Measurements from ENCODE around the gene FRMPD2.
"Not testable (repeated sequence)": the region's sequence is repeated elsewhere in the genome, so short reads cannot be mapped to it uniquely, and the experiment has no call there.

The FRMPD2 gene

DNA sequence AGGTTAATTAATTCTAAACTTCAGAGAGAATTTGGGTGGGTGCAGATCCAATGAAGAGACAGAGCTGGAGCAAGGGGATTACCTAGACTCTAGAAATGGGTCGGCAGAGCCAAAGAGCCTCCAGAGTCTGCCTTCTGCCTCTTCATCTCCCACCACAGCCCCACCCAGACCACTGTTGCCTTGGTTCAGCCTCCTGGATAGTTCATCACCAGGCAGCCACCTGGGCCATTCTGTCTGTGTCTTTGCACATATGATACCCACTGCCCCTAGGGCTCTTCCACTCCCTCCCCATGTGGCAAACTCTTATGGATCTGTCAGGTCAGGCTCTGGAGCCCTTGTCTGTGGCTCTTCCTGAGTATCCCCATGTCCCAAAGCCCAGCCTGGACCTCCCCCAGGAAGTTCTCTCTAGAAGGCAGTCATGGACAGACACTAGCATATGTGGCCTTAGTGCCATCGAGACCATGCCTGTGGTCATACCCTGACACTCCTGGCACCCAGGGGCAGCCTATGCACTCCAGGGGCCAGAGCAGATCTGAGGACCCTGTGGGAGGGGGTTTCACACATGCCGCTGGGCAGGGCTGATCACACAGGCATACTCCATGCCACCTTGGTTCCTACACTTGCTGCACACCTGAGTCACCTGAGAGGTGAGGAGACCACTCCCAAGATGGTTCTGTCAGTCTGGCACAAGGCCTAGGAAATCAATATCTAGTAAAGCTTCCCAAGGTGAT, 41.6 kb downstream of the FRMPD2 start:
- no peak for DNase-seq

DNA sequence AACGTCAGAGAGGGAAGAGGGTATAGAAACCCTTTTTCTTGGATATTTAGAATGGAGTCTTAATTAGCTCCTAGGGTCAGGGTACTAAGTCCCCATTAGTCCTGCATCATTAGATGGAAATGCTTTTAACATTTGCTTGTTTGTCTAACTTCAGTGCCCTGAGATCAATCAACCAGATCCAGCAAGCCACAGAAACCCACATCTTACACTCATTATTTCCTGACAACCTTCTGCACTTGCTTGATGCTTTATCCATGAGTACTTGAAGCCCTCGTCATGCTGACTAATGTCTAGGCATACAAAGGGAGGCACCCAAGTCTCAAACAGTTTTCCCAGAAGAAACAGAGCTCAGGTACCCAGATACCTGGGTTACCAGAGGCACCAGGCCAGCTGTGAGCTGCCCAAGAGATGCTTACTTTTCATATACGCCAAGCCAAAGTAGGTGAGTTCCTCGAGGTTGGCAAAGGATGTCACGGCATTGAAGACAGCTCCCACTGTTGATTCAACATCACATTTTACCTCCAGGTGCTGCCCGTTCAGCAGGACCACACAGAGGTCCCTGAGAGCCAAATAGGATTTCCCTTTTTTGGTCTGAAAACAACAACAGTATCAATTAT, 42.7 kb downstream of the FRMPD2 start:
- DNase-seq: no peak

DNA sequence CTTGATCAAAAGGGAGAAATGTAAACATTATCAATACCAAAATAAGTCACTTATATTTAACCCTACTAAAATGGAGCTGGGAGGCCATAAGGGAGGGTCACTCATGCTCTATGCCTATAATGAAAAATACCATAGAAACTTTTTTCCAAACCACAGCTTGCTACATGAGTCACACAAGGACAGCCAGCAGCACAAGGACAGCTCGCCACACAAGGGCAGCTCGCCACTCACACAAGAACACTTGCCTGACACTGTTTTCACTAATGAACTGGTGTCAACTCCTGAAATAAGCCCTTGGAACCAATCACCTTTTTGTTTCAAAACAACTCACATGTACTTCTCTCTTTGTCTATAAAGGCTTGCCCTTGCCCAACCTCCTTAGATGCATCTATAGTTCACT, 43.3 kb downstream of the FRMPD2 start:
- DNase-seq: no peak

DNA sequence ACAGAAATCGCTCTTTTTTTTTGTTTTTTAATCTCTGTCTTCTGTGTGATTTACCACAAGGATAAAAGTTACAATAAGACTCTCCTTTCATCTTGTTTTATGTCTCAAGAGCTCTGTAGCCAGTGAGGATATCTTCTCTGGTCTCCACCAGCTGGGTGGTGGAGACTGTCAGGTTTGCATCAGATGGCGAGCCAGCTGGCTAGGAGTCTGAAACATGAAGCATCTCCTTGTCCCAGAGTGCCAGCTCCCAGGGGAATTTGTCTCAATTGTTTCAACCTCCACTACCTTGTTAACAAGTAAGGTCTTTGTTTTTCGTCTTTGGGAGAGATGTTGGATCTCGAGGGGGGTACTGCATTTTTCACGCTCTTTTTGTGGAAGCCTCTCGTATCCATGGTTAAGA, 47.3 kb downstream of the FRMPD2 start:
- DNase-seq: no peak

DNA sequence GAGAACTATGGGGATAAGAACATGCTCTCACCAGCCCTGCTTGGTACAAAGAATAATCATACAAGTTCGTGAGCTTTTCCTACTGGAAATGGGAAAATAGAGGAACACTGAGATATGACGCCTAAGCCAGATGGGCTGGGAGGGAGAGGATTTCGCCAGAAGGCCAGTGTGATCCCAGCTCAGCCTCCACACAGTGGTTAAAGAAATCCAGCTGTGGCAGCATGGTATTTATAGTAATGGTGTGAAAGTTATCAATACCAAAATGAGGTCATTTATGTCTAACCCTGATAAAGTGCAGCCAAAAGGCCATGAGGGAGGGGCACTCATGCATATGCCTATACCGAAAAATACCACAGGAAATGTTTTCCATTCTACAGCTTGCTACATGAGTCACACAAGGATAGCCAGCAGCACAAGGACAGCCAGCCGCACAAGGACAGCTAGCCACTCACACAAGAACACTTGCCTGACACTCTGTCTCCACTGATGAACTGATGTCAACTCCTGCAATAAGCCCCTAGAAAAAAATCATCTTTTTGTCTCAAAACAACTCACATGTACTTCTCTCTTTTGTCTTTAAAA, 49.4 kb downstream of the FRMPD2 start:
- DNase-seq: no peak

DNA sequence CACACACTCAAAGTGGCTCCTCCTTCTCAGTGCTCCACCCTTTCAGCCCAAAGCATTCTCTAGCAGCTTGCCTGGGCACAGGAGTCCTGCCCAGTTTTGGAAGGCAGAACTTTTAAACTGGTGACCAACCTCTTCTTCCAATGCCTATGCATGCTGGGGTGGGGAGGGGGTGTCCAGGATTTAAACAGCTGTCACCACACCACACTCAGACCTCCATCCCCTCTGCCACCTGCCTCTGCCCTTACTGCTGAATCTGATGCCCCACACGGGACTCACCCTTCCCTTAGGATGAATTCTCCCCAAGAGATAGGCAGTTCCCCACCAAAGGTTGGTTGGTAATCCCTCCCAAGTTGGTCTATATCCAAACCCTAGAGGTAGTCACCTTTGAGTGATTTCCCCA, 50.2 kb downstream of the FRMPD2 start:
- no peak for DNase-seq

DNA sequence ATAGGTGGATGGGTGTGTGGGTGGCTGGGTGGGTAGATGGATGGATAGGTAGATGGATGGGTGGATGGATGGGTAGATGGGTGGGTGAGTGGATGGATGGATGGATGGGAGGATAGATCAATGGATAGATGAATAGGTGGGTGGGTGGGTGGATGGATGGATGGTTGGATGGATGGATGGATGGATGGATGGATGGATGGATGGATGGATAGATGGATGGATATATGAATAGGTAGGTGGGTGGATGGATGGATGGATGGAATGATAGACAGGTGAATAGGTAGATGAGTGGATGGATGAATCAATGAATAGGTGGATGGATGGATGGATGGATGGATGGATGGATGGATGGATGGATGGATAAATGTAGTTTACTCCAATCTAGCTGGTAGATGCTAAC, 52.7 kb downstream of the FRMPD2 start:
- DNase-seq: no peak

DNA sequence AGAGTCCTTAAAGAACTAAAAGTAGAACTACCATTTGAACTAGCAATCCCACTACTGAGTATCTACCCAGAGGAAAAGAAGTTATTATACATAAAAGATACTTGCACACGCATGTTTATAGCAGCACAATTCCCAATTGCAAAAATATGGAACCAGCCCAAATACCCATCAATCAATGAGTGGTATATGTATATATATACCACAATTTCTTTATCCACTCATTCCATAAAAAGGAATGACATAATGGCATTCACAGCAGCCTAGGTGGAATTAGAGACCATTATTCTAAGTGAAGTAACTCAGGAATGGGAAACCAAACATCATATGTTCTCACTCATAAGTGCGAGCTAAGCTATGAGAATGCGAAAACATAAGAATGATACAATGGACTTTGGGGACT, 53.5 kb downstream of the FRMPD2 start:
- DNase-seq: not testable (repeated sequence)

DNA sequence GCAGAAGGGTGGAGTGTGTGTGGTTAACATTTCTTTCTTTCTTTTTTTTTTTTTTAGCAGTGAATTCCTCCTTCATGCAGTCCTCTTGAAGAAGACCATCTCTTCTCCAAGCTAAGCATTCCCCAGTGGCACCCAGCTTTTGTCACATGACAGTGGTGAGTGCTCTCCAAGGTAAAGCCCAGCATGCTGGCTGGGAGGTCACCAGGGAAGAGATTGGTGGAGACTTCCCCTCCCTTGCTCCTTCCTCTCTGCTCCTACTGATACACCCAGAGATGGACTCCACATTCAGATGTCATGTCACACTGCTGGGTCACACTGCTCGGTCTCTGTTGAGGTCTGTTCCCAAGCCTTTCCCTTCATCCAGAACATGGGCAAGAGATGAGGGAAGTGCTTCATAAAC, 55.3 kb downstream of the FRMPD2 start:
- DNase-seq: no peak

DNA sequence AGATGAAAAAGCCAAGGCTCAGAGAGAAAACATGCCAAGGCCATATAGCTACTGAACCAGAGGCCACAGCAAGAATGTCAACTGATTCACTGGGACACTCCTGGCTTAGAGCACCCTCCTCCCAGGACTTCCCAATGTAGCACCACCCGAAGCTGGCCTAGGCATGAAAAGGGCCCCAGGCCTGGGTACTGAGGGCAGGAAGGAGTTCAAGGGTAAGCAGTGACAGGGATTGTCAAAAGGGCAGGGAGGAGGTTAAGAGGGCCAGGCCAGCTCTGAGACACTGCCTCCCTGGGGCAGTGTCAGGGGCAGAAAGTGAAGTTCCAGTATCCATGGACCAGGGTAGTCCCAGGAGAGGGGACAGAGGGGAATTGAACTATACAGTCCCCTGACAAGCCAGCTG, 57.8 kb downstream of the FRMPD2 start:
- DNase-seq: no peak

DNA sequence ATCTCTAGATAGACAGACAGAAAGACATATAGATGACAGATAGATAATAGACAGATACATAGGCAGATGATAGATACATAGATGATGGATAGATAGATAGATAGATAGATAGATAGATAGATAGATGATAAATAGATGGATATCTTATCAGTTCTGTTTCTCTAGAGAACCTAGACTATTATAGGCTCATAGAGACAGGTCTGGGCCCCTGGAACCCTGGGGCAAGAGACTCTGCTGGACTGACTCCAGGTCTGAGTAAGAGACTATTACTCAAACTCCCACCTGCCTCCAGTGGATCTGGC, 58.3 kb downstream of the FRMPD2 start:
- no peak for DNase-seq

DNA sequence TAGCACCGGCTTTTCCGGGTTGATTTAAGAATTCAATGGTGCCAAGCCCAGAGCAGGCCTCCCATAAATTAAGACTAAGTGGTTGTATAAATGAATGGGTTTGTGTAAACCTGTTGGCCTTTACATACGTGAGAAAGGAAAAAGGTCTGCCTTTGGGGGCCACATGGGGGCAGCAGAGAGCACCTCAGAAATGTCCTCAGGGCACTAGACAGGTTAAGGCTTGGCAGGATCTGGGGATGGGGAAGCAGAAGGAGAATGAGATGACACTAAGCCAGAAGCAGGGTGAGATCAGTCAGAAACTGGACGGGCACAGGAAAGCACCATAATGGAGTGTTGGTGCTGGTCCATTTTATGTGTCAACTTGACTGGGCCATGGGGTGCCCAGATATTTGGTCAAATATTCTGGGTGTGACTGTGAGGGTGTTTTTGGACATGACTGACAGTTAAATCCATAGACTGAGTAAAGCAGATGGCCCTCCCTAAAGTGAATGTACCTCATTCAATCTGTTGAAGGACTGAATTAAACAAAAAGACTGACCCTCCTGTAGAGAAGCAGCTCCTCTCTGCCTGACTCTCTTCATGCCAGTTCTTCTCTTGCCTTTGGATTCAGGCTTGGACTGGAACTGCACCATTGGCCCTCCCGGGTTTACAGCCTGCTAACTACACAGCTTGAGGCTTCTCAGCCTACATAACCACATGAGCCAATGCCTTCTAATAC, 58.9 kb downstream of the FRMPD2 start:
- no peak for DNase-seq

DNA sequence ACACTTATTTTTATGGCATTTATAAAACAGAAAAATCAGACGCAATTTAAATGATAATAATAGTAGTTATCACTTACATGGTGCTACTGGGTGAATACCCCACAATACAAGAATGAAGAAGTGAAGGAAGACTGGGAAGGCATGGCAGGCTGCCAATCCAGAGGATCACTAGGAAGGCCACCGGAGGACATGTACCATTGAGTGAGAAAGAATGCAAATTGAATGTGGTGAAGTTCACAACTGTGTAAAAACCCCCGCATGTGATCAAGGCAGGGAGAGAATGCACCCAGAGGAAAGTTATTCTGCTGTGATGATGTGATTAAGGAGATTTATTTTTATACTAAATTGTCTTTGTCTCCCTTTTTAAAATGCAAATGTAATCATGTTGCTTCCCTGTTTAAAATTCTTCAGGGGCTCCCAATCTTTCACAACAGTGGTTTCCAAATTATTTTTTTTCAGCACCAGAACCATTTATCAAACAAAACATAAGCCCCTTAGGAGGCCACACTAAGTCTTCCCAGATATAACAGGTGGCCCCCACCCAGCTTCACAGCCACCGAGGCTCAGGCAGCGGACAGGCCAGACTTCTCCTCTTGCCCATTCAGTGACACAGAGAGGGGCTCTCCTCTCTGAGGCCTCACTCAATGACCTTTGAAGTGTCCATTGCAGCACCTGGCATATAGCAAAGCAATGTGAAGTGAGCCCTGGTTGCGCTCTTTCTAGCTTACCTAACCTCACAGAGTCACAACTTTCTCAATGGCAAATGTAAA, 59.6 kb downstream of the FRMPD2 start:
- DNase-seq: no peak

DNA sequence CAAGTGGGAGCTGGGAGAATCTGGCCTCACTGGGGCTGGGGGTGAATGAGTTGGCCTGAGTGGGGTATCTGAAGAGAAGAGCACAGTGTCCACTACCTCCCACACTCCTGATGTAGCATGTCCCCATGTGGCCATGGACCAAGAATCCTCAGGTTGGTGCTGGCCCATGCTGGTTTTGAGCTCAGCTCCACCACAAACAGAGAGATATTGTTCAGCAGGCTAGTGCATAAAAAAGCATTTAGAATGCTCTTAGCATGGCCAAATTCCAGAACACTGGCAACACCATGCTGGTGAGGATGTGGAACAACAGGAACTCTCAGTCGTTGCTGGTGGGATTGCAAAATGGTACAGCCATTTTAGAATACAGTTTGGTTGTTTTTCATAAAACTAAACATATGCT, 61.4 kb downstream of the FRMPD2 start:
- DNase-seq: no peak

DNA sequence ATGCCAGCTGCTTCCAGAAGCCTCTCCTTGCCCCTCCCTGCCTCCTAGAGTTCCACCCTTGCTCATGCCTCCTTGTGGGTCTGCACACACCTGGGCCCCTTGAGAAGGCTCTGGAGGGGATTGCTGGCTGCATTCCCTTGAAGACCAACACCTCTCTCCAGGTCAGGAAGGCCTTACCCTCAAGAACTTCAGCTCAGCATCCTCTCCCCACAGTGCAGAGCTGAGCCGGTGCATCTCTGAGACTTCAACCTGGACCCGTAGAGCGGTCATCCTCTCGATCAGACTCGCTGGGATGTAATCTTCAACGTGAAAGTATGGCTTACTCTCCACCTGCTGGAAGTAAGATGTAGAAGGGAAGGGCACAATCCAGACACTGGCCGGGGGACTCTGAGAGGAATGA, 62.7 kb downstream of the FRMPD2 start:
- no peak for DNase-seq

DNA sequence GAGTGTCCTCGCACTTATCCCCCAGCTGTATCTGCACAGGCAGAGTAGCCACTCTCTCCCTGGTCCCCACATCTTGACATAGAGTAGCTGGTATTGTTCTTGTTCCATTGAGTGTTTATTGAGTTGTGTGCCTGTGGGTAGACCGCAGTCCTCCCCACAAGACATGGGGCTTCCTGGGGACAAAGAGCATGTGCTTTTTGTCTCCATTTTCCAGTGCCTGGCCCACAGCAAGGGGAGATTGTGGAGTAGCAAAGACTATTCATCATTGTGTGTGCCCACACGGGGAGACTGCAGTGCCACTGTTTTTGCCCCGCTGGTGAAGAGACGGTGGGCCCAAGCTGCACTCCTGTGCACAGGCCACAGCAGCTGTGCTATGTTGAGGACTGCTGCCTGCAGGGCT, 63.5 kb downstream of the FRMPD2 start:
- no peak for DNase-seq

DNA sequence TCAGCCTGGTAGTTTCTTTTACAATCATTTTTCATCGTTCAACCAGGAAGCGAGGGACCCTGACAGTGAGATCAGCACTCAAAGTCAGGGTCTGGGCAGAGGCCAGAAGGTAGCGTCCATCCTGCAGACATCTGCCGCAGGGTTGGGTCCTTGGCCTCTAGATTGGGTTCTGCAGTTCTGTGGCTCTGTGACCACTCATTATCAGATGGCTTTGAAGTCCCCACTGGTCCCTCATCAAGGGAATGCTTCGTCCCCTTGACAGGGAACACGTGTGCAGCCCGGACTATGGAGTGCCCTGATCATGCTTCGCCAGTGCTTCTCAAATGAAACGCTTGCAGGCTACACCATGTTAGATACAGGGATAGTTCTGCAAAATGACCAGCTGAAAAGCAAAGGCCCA, 64.1 kb downstream of the FRMPD2 start:
- no peak for DNase-seq

DNA sequence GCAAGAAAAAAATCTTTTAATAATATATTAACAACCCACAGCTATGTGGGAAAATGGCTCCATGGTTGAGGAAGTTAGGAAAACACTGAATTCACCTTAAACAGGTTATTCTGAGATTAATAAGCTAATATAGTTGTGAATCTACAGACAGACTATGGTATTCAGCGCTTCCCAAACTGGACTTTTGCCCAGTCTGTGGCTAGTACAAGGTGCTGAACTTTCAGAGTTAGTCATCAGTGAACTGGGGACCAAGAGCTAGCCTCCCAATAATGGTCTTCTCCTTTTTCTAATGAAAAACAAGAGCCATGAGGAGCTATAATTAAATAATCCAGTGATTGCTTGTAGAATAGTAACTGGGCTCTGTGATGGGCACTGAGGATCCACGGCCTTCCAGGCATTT, 65.3 kb downstream of the FRMPD2 start:
- no peak for DNase-seq

DNA sequence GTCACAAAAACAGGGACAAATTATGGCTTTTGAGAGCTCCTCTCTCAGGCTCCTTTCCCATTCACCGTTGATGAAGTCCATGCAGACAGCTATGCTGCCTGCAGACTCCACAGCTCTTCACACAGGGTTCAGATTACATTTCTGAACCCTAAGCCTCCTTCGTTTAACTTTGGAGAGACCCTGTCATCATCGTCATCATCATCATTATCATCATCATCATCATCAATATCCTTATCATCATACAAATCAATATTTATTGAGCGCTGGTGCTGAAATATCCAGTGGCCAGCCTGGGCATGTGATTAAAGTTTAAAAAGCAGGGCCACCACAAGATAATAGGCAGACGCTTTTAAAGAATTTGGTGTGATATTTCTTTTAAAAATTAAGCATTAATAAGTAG, 66.6 kb downstream of the FRMPD2 start:
- DNase-seq: no peak

DNA sequence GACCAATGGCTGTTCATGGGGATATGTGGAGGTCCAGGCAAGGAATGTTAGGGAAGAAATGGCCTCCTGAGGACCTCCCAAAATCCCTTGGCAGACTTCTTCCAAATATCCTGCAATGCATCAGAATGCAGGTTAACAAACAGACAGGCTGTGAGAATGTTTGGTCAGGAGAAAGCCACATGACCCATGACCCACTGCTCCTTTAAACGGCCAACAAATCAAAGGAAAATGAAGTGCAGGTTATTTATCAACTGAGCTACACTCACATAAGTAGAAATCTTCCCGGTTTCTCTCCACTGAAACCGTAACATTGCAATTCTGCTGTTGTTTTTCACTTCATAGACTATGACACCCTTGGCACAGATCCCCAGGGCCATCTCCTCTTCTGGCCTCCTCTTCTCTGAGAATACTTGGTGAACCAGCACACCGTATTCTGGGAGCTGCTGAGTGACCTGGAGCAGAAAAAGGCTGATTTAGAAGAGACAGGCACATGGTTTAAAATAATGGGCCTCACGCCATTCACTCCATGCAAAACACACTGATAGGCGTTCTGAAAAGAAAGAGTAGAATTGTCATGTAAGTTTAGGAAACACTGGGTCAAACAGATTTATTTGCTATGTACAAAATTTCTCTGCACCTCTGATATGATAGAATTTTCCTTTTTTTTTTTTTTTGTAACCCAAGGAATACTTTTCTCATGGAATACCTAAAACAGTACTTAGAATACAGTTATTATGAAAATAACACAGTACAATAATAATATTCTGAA, 67.8 kb downstream of the FRMPD2 start:
- no peak for DNase-seq

DNA sequence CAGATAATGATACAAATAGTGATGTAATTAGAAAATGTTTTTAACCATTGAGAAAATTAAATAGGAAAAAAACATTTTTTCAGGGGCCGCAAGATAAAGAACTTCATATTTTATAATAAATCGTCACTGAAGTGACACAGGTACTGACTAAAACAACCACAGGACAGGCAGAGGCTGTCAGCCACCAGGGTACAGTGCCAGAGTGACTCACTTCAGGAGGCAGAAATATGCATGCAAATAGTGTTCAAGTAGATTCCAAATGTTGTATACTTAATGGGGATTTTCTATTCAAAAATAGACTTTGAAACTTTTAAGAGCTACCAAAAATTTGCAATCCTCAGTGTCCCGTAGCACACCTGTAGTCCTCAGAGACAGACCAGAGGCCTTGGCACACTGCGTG, 68.6 kb downstream of the FRMPD2 start:
- no peak for DNase-seq

DNA sequence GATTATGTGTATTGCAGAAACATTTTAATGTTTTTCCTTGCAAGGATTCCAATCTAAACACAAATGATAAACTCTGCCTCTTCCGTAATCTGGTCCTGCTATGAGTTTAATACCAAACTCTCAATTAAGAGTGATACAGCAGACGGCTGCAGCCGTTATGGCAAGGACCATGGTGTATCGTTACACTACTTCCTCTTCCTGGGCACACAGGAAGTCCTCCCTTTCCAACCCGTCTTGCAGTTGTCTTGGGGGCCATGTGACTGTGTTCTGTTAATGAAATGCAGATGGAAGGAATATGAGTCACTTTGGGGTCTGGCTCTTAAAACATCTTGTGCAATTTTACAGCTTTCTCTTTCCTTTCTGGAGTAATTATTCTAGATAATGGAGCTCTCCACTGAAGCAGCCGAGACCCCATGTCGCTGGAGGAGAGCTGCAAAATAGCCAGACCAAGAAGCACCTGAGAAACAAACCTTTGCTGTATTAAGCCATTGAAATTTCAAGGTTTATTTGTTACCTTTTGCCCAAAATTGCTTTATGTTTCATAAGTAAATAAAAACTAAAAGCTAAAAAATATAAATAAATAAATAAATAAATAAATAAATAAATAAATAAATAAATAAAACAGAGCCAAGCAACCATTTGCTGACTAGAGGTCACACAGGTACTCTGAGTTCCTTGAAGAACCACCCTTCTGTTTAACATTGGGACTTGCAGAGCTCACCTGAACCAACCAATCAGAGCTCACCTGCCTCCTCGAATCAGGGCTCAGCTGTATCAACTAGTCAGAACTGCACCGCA, 74.7 kb downstream of the FRMPD2 start:
- DNase-seq: no peak

Measured in activated naive CD4-positive, alpha-beta T cell (primary cell).